Peyer's patch (tissue), 4 donors: Measurements from ENCODE around the gene PLG. TPM values are rescaled to one million over a fixed set of nuclear protein-coding genes. Genes with fewer than 3 reads are reported as not detected.
"Not testable (repeated sequence)": the region's sequence is repeated elsewhere in the genome, so short reads cannot be mapped to it uniquely, and the experiment has no call there.

Experiments used
- DNase-seq, 3 donors: peaks; one replicate each; pipeline ENCODE4 v3.0.0-alpha.2; 2017 to 2019
- H3K27ac ChIP-seq, 4 donors: fragments of 200-600 bp; sonication (generic); one replicate each; pipeline ENCODE4 v1.5.1; 2016 to 2019
- H3K27me3 ChIP-seq, 2 donors: fragments of 200-600 bp; sonication (generic); one replicate each; pipeline ENCODE4 v1.5.1; 2019
- H3K36me3 ChIP-seq, 3 donors: fragments of 200-600 bp; sonication (generic); one replicate each; pipeline ENCODE4 v1.5.1; 2016 to 2019
- H3K4me1 ChIP-seq, 4 donors: fragments of 200-600 bp; sonication (generic); one replicate each; pipeline ENCODE4 v1.5.1; 2016 to 2019
- H3K4me3 ChIP-seq, 4 donors: fragments of 200-600 bp; sonication (generic); 1 replicate in 3 of 4; 2 replicates in 1 of 4; pipeline ENCODE4 v1.5.1; 2016 to 2019; ENCODE audit warnings: mild to moderate bottlenecking in 1 of 4
- H3K9me3 ChIP-seq, 4 donors: fragments of 200-600 bp; sonication (generic); one replicate each; pipeline ENCODE4 v1.5.1; 2016 to 2019; ENCODE audit warnings: mild to moderate bottlenecking in 1 of 4
- CTCF ChIP-seq, 6 experiments: fragments of 450-650 bp in 4 of 6; fragments of 200-600 bp in 2 of 6; sonication (generic) in 1 of 6; IDR thresholded peaks; one replicate each; pipeline ENCODE4 v1.5.1; 2017 to 2019; ENCODE audit warnings: antibody characterized with exemption in 6 of 6, mild to moderate bottlenecking in 3 of 6, moderate library complexity in 1 of 6
- POLR2A ChIP-seq, 2 donors: fragments of 450-650 bp; IDR thresholded peaks; one replicate each; pipeline ENCODE4 v1.5.1; 2017; ENCODE audit warnings: antibody characterized with exemption in 2 of 2, mild to moderate bottlenecking in 2 of 2, moderate library complexity in 2 of 2
- total RNA-seq, 4 donors: library from RNA; depleted of rRNA; stranded (reverse); fragments of >200 nt; gene quantifications; one replicate each; pipeline ENCODE4 v1.1.0, GENCODE V29; 2016

The PLG gene
- total RNA-seq, 4 donors from 2014 or later = not detected

GRCh38 chr6:160735523-160735922, 33.5 kb downstream of the PLG start:
- no peaks in the 10 kb centered on the region for H3K9me3 ChIP-seq
- H3K27me3 ChIP-seq = no peaks in the 10 kb centered on the region
- no peak overlapping the region for H3K27ac ChIP-seq
- no peak for DNase-seq
- no peaks in the 10 kb centered on the region for H3K4me1 ChIP-seq
- H3K4me3 ChIP-seq = no peak overlapping the region
- TF ChIP-seq CTCF (IDR thresholded peaks at IDR 0.05) = no peak
- no peak for TF ChIP-seq POLR2A (IDR thresholded peaks at IDR 0.05)
- no peaks in the 10 kb centered on the region for H3K36me3 ChIP-seq

DNA sequence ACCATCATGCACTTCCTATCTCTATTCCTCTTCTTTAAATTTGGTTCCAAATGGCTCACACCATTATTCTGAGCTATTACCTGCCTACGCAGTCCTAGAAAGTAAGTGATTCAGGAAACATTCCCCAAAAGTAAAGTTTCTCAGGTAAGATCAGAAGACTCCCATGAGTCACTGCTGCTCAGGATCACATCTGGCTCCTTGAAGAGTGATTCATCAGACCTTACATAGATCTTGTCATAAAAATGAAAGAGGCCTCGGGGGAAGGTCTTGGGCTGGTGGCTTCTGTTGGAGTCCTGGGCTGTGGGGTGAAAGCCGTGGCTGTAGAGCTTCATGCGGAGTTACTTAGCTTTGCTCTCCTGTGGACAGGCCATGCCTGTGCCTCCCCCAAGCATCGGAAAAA, 35.9 kb downstream of the PLG start:
- Histone ChIP-seq H3K4me3 (no peak overlapping the region), H3K27ac (no peak overlapping the region), H3K27me3 (no peaks in the 10 kb centered on the region), H3K9me3 (no peaks in the 10 kb centered on the region), H3K36me3 (no peaks in the 10 kb centered on the region), H3K4me1 (no peaks in the 10 kb centered on the region)
- no peak for TF ChIP-seq CTCF (IDR thresholded peaks at IDR 0.05)
- TF ChIP-seq POLR2A (IDR thresholded peaks at IDR 0.05) = no peak
- no peak for DNase-seq

- H3K36me3 ChIP-seq = no peaks in the 10 kb centered on the region
- H3K27ac ChIP-seq = no peak overlapping the region
- H3K9me3 ChIP-seq = no peaks in the 10 kb centered on the region
- H3K27me3 ChIP-seq = no peaks in the 10 kb centered on the region
- H3K4me1 ChIP-seq = no peaks in the 10 kb centered on the region
- DNase-seq = no peak
- no peak for TF ChIP-seq POLR2A (IDR thresholded peaks at IDR 0.05)
- no peak for TF ChIP-seq CTCF (IDR thresholded peaks at IDR 0.05)
- no peak overlapping the region for H3K4me3 ChIP-seq
These were observed 37.9 kb downstream of the PLG start for GRCh38 chr6:160739955-160740354.

DNA sequence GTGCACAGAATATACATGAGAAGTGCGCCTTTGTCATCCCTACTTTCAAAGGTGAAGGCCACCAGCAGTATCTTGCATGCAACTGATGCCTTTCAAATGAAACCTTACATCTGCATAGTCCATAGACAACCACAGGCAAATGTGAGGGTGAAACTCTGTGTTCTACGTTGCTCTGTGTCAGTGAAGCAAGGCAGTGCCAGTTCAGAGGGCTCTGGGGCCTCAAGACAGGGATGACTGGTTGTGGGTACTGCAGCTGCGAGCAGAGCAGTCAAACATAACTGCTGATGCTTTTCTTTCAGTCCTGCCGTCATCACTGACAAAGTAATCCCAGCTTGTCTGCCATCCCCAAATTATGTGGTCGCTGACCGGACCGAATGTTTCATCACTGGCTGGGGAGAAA, 39.0 kb downstream of the PLG start:
- not testable (repeated sequence) for H3K36me3 ChIP-seq, H3K4me1 ChIP-seq, H3K4me3 ChIP-seq, DNase-seq, H3K27me3 ChIP-seq, H3K9me3 ChIP-seq, H3K27ac ChIP-seq

GRCh38 chr6:160742090-160742489, 40.0 kb downstream of the PLG start:
- H3K27me3 ChIP-seq = no peaks in the 10 kb centered on the region
- TF ChIP-seq POLR2A (IDR thresholded peaks at IDR 0.05) (no peak), CTCF (IDR thresholded peaks at IDR 0.05) (no peak)
- DNase-seq = no peak
- H3K27ac ChIP-seq = no peak overlapping the region
- H3K4me1 ChIP-seq = no peaks in the 10 kb centered on the region
- H3K36me3 ChIP-seq = no peaks in the 10 kb centered on the region
- no peaks in the 10 kb centered on the region for H3K9me3 ChIP-seq
- no peak overlapping the region for H3K4me3 ChIP-seq

GRCh38 chr6:160750276-160750689, 48.2 kb downstream of the PLG start:
- DNase-seq = no peak
- TF ChIP-seq POLR2A (IDR thresholded peaks at IDR 0.05) (no peak), CTCF (IDR thresholded peaks at IDR 0.05) (peak in 1 of 6 experiments; percentile 6)
- Histone ChIP-seq H3K4me3 (no peak overlapping the region), H3K27me3 (no peaks in the 10 kb centered on the region), H3K36me3 (no peaks in the 10 kb centered on the region), H3K9me3 (no peaks in the 10 kb centered on the region), H3K4me1 (no peaks in the 10 kb centered on the region), H3K27ac (no peak overlapping the region)

GRCh38 chr6:160753211-160753610, 51.2 kb downstream of the PLG start:
- not testable (repeated sequence) for H3K27ac ChIP-seq, H3K27me3 ChIP-seq, DNase-seq, H3K4me3 ChIP-seq, H3K9me3 ChIP-seq, H3K4me1 ChIP-seq, H3K36me3 ChIP-seq
